Measurements from ENCODE around the gene RP2.

DNA sequence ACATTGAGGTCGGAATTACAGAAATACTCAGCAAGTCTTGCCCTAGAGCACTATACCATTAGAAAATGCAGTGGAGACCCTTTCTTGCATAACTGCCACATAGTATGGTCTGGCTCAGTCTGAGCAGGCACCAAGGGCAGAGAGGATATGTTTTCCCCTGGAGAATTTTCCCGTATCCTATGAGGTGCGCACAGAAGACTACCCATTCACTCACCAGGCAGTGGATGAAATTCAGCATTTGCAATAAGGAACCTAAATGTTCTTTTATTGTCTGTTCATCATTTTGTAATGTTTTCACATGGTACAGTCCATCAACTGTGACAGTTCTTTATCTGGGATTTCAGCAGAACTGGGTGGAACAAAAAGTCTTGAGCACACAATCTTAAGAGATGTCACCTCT is 90.9 kb downstream of the RP2 start:
- TF ChIP-seq CTCF (IDR thresholded peaks at IDR 0.05) (no peak), EZH2 (IDR thresholded peaks at IDR 0.05) (no peak)
